CD4-positive, alpha-beta T cell (primary cell): ENCODE data around the gene PLEKHF1. TPM values are rescaled to one million over a fixed set of nuclear protein-coding genes. Genes with fewer than 3 reads are reported as not detected.

Experiments
- ATAC-seq: fragments of 200-7000 bp; cut with Tn5 transposase; one replicate; pipeline ENCODE4 v1.10.0; 2022; ENCODE audit warnings: mild to moderate bottlenecking; ENCODE audit not compliant: poor library complexity
- CTCF ChIA-PET: fragments of 350-600 bp; sonication (Branson Sonifier 250); formaldehyde crosslinking; loops from one replicate; lab custom pipeline; 2021; ENCODE audit warnings: antibody characterized with exemption, inconsistent platforms; lab: Charles Lee
- POLR2A ChIA-PET: fragments of 350-600 bp; sonication (Branson Sonifier 250); formaldehyde crosslinking; loops from one replicate; lab custom pipeline; 2021; ENCODE audit warnings: antibody characterized with exemption, inconsistent platforms; lab: Charles Lee
- DNase-seq, 14 experiments: peaks; one replicate each; pipeline ENCODE4 v3.0.0-alpha.2; 2013 to 2020; ENCODE audit warnings: mixed read lengths in 2 of 14
- H3K27ac ChIP-seq, 2 donors: one replicate each; pipeline versions ENCODE4 v1.5.1 to v1.7.0; 2013; ENCODE audit warnings: low read length in 2 of 2, low read depth in 1 of 2, mild to moderate bottlenecking in 1 of 2
- H3K27me3 ChIP-seq, 2 experiments: 1 replicate in 1 of 2; 2 replicates in 1 of 2; pipeline versions ENCODE4 v1.6.1 to v1.7.0; 2013; ENCODE audit warnings: low read length in 2 of 2, control low read depth in 1 of 2, mild to moderate bottlenecking in 1 of 2, moderate library complexity in 1 of 2; ENCODE audit not compliant: insufficient read depth in 2 of 2, control insufficient read depth in 1 of 2
- H3K36me3 ChIP-seq: one replicate; pipeline ENCODE4 v1.6.1; 2013; ENCODE audit warnings: low read length, control low read depth; ENCODE audit not compliant: insufficient read depth
- H3K4me1 ChIP-seq: one replicate; pipeline ENCODE4 v1.6.1; 2013; ENCODE audit warnings: low read length, control low read depth; ENCODE audit not compliant: insufficient read depth
- H3K4me3 ChIP-seq: one replicate; pipeline ENCODE4 v1.5.1; 2013; ENCODE audit warnings: mild to moderate bottlenecking, low read length, moderate library complexity
- H3K9me3 ChIP-seq, 2 experiments: 1 replicate in 1 of 2; 2 replicates in 1 of 2; pipeline versions ENCODE4 v1.6.1 to v1.7.0; 2013; ENCODE audit warnings: low read length in 2 of 2, mild to moderate bottlenecking in 2 of 2, control low read depth in 1 of 2, moderate library complexity in 1 of 2; ENCODE audit not compliant: control insufficient read depth in 1 of 2, insufficient read depth in 1 of 2
- H3K27ac Mint-ChIP-seq: one replicate; pipeline ENCODE4 v1.8.0; 2020; ENCODE audit warnings: mixed read lengths
- H3K27me3 Mint-ChIP-seq: one replicate; pipeline ENCODE4 v1.8.0; 2021; ENCODE audit warnings: mixed read lengths
- H3K36me3 Mint-ChIP-seq: one replicate; pipeline ENCODE4 v1.8.0; 2021; ENCODE audit warnings: low read depth, mixed read lengths
- H3K4me1 Mint-ChIP-seq: one replicate; pipeline ENCODE4 v1.8.0; 2021; ENCODE audit warnings: low read depth, mixed read lengths
- H3K4me3 Mint-ChIP-seq: one replicate; pipeline ENCODE4 v1.8.0; 2020; ENCODE audit warnings: mild to moderate bottlenecking, mixed read lengths
- H3K9me3 Mint-ChIP-seq: one replicate; pipeline ENCODE4 v1.8.0; 2020; ENCODE audit warnings: mixed read lengths
- intact Hi-C, 2 experiments: fragments of 100-400 bp; cut with DNase I in 1 of 2; cut with micrococcal nuclease in 1 of 2; formaldehyde crosslinking; loops; one replicate each; pipeline versions ENCODE4 v1.15.1 to v1.9.0; 2023 to 2025; cut with DNase I, micrococcal nuclease
- total RNA-seq, 174 experiments: library from RNA in 2 of 174; stranded (reverse) in 2 of 174; gene quantifications; one replicate each; pipeline ENCODE4 v1.2.3 and lab custom pipeline; 2021 to 2026
- TF ChIP-seq, protein P1 (sequence below): fragments of 200-600 bp; IDR thresholded peaks from one replicate; pipeline ENCODE4 v1.8.0; 2022; ENCODE audit warnings: antibody characterized with exemption, mild to moderate bottlenecking

Gene PLEKHF1
- total RNA-seq, 2 experiments from 2014 or later, result 37.5 to 41.0 TPM

DNA sequence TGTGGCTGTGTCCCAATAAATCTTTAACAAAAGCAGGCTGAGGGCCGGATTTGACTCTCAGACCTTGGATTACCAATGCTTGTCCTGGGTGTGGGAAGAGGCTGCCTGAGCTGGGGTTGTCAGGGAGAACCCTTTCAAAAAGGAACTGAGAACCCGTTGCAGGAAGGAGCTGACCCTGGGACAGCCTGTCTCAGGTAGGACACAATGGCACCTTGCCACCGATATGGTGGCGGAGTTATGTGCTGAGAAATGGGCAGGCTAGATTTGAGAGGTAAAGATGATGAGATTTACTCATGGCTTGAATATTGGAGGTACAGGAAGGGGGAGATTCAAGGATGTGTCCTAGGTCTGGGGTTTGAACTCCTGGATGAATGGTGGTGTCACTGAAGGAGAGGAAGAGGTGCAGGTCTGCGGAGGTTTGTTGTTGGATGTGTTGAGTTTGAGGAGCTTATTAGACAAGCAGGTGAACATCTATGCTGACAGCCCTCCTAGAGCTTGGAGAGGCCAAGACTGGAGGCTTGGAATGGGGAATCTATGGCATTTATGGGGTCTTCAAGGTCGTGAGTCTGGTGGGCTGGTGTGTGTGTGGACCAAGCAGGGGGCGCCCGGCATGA is 7.2 kb downstream of the PLEKHF1 start:
- ChIA-PET POLR2A (interaction anchor here (0.8 to 5.5 kb wide), 14 partner anchors 7 to 273 kb away, joined by 3 to 107 read pairs (median 9); partner anchors contain the start of genes C19orf12, PLEKHF1, POP4 and URI1), CTCF (interaction anchor here (0.7 to 3.2 kb wide), 14 partner anchors 7 to 70 kb away, joined by 3 to 37 read pairs (median 4); partner anchors contain the start of genes C19orf12, PLEKHF1 and POP4)
- Histone ChIP-seq H3K4me1 (peaks cover 100% of the 10 kb centered on the region), H3K4me3 (peak overlapping the region; percentile 36), H3K27me3 (no peaks in the 10 kb centered on the region), H3K9me3 (no peaks in the 10 kb centered on the region), H3K36me3 (peaks cover 47% of the 10 kb centered on the region), H3K27ac (peak overlapping the region; percentile 78 to 86)
- no peaks in the 10 kb centered on the region for H3K27me3 Mint-ChIP-seq
- peak overlapping the region; percentile 68 for H3K4me3 Mint-ChIP-seq
- peak overlapping the region; percentile 98 for H3K27ac Mint-ChIP-seq
- TF ChIP-seq, protein P1, sequence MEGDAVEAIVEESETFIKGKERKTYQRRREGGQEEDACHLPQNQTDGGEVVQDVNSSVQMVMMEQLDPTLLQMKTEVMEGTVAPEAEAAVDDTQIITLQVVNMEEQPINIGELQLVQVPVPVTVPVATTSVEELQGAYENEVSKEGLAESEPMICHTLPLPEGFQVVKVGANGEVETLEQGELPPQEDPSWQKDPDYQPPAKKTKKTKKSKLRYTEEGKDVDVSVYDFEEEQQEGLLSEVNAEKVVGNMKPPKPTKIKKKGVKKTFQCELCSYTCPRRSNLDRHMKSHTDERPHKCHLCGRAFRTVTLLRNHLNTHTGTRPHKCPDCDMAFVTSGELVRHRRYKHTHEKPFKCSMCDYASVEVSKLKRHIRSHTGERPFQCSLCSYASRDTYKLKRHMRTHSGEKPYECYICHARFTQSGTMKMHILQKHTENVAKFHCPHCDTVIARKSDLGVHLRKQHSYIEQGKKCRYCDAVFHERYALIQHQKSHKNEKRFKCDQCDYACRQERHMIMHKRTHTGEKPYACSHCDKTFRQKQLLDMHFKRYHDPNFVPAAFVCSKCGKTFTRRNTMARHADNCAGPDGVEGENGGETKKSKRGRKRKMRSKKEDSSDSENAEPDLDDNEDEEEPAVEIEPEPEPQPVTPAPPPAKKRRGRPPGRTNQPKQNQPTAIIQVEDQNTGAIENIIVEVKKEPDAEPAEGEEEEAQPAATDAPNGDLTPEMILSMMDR, result no peak
- intact Hi-C loops, result loop anchor here (2.0 to 5.0 kb wide), 3 partner anchors 42 to 170 kb away; partner anchors contain the start of gene C19orf12 (in 1 of the 2)
- H3K9me3 Mint-ChIP-seq, result no peaks in the 10 kb centered on the region
- DNase-seq, result peak in 4 of 14 experiments; percentile 24 to 49 (median 38)
- H3K36me3 Mint-ChIP-seq, result peaks cover 72% of the 10 kb centered on the region
- no peak for ATAC-seq
- H3K4me1 Mint-ChIP-seq, result peaks cover 88% of the 10 kb centered on the region

DNA sequence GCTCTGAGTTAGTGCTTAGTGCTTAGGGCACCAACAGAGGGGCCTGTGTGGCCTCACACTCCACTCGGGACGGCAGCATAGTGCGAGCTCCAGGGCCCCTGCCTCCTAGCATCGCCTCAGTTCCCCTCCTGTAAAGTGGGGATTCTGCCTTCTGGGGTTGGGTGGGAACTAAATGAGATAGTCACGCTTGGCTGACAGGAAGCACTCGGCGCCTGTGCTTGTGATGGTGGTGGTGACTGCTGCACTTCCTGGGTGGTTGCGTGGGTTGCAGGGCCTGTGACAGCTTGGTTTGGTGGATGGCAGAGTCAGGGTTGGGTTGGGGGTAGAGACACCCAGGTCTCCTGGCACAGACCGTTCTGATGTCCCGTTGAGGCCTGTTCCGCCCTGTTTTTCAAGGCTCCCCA is 7.7 kb downstream of the PLEKHF1 start:
- H3K27ac Mint-ChIP-seq, result peak overlapping the region; percentile 98
- Histone ChIP-seq H3K27ac (peak overlapping the region; percentile 78 to 86), H3K4me3 (peak overlapping the region; percentile 36), H3K27me3 (no peaks in the 10 kb centered on the region), H3K36me3 (peaks cover 50% of the 10 kb centered on the region), H3K9me3 (no peaks in the 10 kb centered on the region), H3K4me1 (peaks cover 100% of the 10 kb centered on the region)
- peaks cover 70% of the 10 kb centered on the region for H3K36me3 Mint-ChIP-seq
- no peaks in the 10 kb centered on the region for H3K27me3 Mint-ChIP-seq
- peaks cover 87% of the 10 kb centered on the region for H3K4me1 Mint-ChIP-seq
- POLR2A ChIA-PET, result interaction anchor here (0.8 to 5.5 kb wide), 13 partner anchors 10 to 273 kb away, joined by 3 to 107 read pairs (median 12); partner anchors contain the start of genes C19orf12, PLEKHF1, POP4 and URI1
- no peaks in the 10 kb centered on the region for H3K9me3 Mint-ChIP-seq
- ATAC-seq, result peak; percentile 81
- TF ChIP-seq, protein P1, result no peak
- DNase-seq, result peak; percentile 73 to 96 (median 84)
- intact Hi-C loops, result loop anchor here (2.0 to 5.0 kb wide), 3 partner anchors 42 to 169 kb away; partner anchors contain the start of gene C19orf12 (in 1 of the 2)
- peak overlapping the region; percentile 68 for H3K4me3 Mint-ChIP-seq
- CTCF ChIA-PET, result interaction anchor here (0.9 to 3.2 kb wide), 9 partner anchors 8 to 67 kb away, joined by 3 to 37 read pairs (median 7); partner anchors contain the start of genes C19orf12, PLEKHF1 and POP4

DNA sequence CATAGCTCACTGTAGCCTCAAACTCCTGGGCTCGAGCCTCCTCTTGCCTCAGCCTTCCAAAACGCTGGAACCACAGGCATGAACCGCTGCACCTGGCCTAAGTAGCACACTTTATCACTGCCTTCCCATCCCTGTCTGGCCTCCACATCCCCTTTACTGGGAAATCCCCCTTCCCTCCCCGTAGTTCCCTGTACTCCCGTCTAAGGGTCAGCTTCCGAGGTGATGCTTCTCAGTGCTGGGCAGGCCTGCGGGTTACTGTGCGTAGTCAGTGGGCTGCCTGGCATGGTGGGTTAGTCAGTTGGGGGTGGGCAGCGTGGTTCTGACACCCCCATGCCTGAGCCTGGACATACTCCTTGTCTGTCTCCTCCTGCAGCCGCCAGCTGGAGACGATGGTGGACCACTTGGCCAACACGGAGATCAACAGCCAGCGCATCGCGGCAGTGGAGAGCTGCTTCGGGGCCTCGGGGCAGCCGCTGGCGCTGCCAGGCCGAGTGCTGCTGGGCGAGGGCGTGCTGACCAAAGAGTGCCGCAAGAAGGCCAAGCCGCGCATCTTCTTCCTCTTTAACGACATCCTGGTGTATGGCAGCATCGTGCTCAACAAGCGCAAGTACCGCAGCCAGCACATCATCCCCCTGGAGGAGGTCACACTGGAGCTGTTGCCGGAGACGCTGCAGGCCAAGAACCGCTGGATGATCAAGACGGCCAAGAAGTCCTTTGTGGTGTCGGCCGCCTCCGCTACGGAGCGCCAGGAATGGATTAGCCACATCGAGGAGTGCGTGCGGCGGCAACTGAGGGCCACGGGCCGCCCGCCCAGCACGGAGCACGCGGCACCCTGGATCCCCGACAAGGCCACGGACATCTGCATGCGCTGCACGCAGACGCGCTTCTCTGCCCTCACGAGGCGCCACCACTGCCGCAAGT is 8.4 kb downstream of the PLEKHF1 start:
- intact Hi-C loops, result loop anchor here (2.0 to 5.0 kb wide), 3 partner anchors 41 to 169 kb away; partner anchors contain the start of gene C19orf12 (in 1 of the 2)

More for the DNA sequence above, 8.4 kb downstream of the PLEKHF1 start:
- H3K4me1 ChIP-seq, result peaks cover 100% of the 10 kb centered on the region
- peak overlapping the region; percentile 78 to 86 for H3K27ac ChIP-seq
- H3K36me3 ChIP-seq, result peaks cover 58% of the 10 kb centered on the region
- Mint-ChIP-seq H3K36me3 (peaks cover 67% of the 10 kb centered on the region), H3K9me3 (no peaks in the 10 kb centered on the region), H3K27me3 (no peaks in the 10 kb centered on the region), H3K27ac (peak overlapping the region; percentile 98), H3K4me1 (peaks cover 87% of the 10 kb centered on the region), H3K4me3 (peak overlapping the region; percentile 68)
- no peak for DNase-seq
- no peak for ATAC-seq
- H3K27me3 ChIP-seq, result no peaks in the 10 kb centered on the region
- ChIA-PET CTCF (interaction anchor here (1.2 to 3.2 kb wide), 6 partner anchors 9 to 68 kb away, joined by 5 to 37 read pairs (median 18); partner anchors contain the start of genes C19orf12, PLEKHF1 and POP4), POLR2A (interaction anchor here (0.8 to 5.5 kb wide), 10 partner anchors 10 to 272 kb away, joined by 3 to 107 read pairs (median 17); partner anchors contain the start of genes C19orf12, PLEKHF1 and POP4)
- peak overlapping the region; percentile 36 for H3K4me3 ChIP-seq
- TF ChIP-seq, protein P1, result no peak
- no peaks in the 10 kb centered on the region for H3K9me3 ChIP-seq
